Mucosa of stomach (tissue), 1 donor: Measurements from ENCODE around the gene C1QL4.

Experiments used
- H3K27me3 ChIP-seq: one replicate; pipeline ENCODE4 v1.7.0; 2013; ENCODE audit warnings: mild to moderate bottlenecking, low read length; ENCODE audit not compliant: control insufficient read depth, insufficient read depth
- H3K36me3 ChIP-seq: one replicate; pipeline ENCODE4 v1.7.0; 2013; ENCODE audit warnings: low read length; ENCODE audit not compliant: control insufficient read depth, insufficient read depth
- H3K4me1 ChIP-seq: one replicate; pipeline ENCODE4 v1.7.0; 2013; ENCODE audit warnings: mild to moderate bottlenecking, low read length; ENCODE audit not compliant: control insufficient read depth, insufficient read depth
- H3K4me3 ChIP-seq: one replicate; pipeline ENCODE4 v1.7.0; 2013; ENCODE audit warnings: low read length
- H3K9ac ChIP-seq: one replicate; pipeline ENCODE4 v1.7.0; 2013; ENCODE audit warnings: mild to moderate bottlenecking, low read length, moderate library complexity
- H3K9me3 ChIP-seq: one replicate; pipeline ENCODE4 v1.7.0; 2013; ENCODE audit warnings: mild to moderate bottlenecking, low read length, moderate library complexity; ENCODE audit not compliant: control insufficient read depth
- donor health status: Pancreatic carcinoma.

Gene C1QL4

GRCh38 chr12:49364989-49365388 lies 28.0 kb upstream of the C1QL4 start:
- Histone ChIP-seq H3K36me3 (no peaks in the 10 kb centered on the region), H3K9ac (no peak overlapping the region), H3K9me3 (no peaks in the 10 kb centered on the region), H3K4me1 (peaks cover 5% of the 10 kb centered on the region), H3K4me3 (no peak overlapping the region), H3K27me3 (no peaks in the 10 kb centered on the region)

GRCh38 chr12:49362077-49362476 lies 25.1 kb upstream of the C1QL4 start:
- Histone ChIP-seq H3K27me3 (no peaks in the 10 kb centered on the region), H3K9ac (no peak overlapping the region), H3K36me3 (no peaks in the 10 kb centered on the region), H3K9me3 (no peaks in the 10 kb centered on the region), H3K4me1 (no peaks in the 10 kb centered on the region), H3K4me3 (no peak overlapping the region)

- Histone ChIP-seq H3K9me3 (no peaks in the 10 kb centered on the region), H3K27me3 (no peaks in the 10 kb centered on the region), H3K4me3 (no peak overlapping the region), H3K36me3 (no peaks in the 10 kb centered on the region), H3K9ac (no peak overlapping the region), H3K4me1 (no peaks in the 10 kb centered on the region)
These were observed 22.7 kb upstream of the C1QL4 start for GRCh38 chr12:49359671-49360070.

- no peaks in the 10 kb centered on the region for H3K36me3 ChIP-seq
- no peak overlapping the region for H3K4me3 ChIP-seq
- H3K9me3 ChIP-seq: no peaks in the 10 kb centered on the region
- no peaks in the 10 kb centered on the region for H3K27me3 ChIP-seq
- H3K4me1 ChIP-seq: no peaks in the 10 kb centered on the region
- H3K9ac ChIP-seq: no peak overlapping the region
These were observed 21.6 kb upstream of the C1QL4 start for GRCh38 chr12:49358483-49359141.

- Histone ChIP-seq H3K4me3 (no peak overlapping the region), H3K36me3 (no peaks in the 10 kb centered on the region), H3K9ac (no peak overlapping the region), H3K4me1 (no peaks in the 10 kb centered on the region), H3K9me3 (no peaks in the 10 kb centered on the region), H3K27me3 (no peaks in the 10 kb centered on the region)
These were observed 20.2 kb upstream of the C1QL4 start for GRCh38 chr12:49357103-49357678.

GRCh38 chr12:49355913-49356312 lies 18.9 kb upstream of the C1QL4 start:
- Histone ChIP-seq H3K4me1 (no peaks in the 10 kb centered on the region), H3K36me3 (no peaks in the 10 kb centered on the region), H3K9ac (no peak overlapping the region), H3K27me3 (no peaks in the 10 kb centered on the region), H3K9me3 (no peaks in the 10 kb centered on the region), H3K4me3 (no peak overlapping the region)

- Histone ChIP-seq H3K4me1 (peaks cover 24% of the 10 kb centered on the region), H3K36me3 (no peaks in the 10 kb centered on the region), H3K4me3 (no peak overlapping the region), H3K9ac (no peak overlapping the region), H3K27me3 (peaks cover 8% of the 10 kb centered on the region), H3K9me3 (no peaks in the 10 kb centered on the region)
These were observed 15.4 kb upstream of the C1QL4 start for GRCh38 chr12:49352351-49352750.

- peaks cover 37% of the 10 kb centered on the region for H3K27me3 ChIP-seq
- H3K9me3 ChIP-seq: no peaks in the 10 kb centered on the region
- peaks cover 44% of the 10 kb centered on the region for H3K4me1 ChIP-seq
- H3K4me3 ChIP-seq: no peak overlapping the region
- H3K36me3 ChIP-seq: no peaks in the 10 kb centered on the region
- H3K9ac ChIP-seq: no peak overlapping the region
These were observed 12.3 kb upstream of the C1QL4 start for GRCh38 chr12:49349266-49349665.

- Histone ChIP-seq H3K9ac (peak overlapping the region; percentile 67), H3K27me3 (peaks cover 42% of the 10 kb centered on the region), H3K4me3 (peak overlapping the region; percentile 15), H3K9me3 (no peaks in the 10 kb centered on the region), H3K4me1 (peaks cover 47% of the 10 kb centered on the region), H3K36me3 (no peaks in the 10 kb centered on the region)
These were observed 11.8 kb upstream of the C1QL4 start for GRCh38 chr12:49348781-49349180.

- peaks cover 59% of the 10 kb centered on the region for H3K4me1 ChIP-seq
- H3K36me3 ChIP-seq: no peaks in the 10 kb centered on the region
- peaks cover 55% of the 10 kb centered on the region for H3K27me3 ChIP-seq
- peak overlapping the region; percentile 67 for H3K9ac ChIP-seq
- peak overlapping the region; percentile 15 for H3K4me3 ChIP-seq
- no peaks in the 10 kb centered on the region for H3K9me3 ChIP-seq
These were observed 10.6 kb upstream of the C1QL4 start for GRCh38 chr12:49347311-49348193.

- H3K9me3 ChIP-seq: no peaks in the 10 kb centered on the region
- H3K4me1 ChIP-seq: peaks cover 67% of the 10 kb centered on the region
- H3K4me3 ChIP-seq: peak within 1 kb of the TSS; percentile 15
- H3K36me3 ChIP-seq: no peaks in the 10 kb centered on the region
- peak within 1 kb of the TSS; percentile 67 for H3K9ac ChIP-seq
- H3K27me3 ChIP-seq: peaks cover 62% of the 10 kb centered on the region
These were observed 9.8 kb upstream of the C1QL4 start, which contains the start of gene DNAJC22 for GRCh38 chr12:49346659-49347310. Gene DNAJC22 (plus strand): TSS chr12:49346888. CDS start chr12:49348873, 1,985 bp downstream.
